Keratinocyte (primary cell): ENCODE data around the gene ETNK1.
"Not testable (repeated sequence)": the region's sequence is repeated elsewhere in the genome, so short reads cannot be mapped to it uniquely, and the experiment has no call there.

Experiments used
- EZH2 ChIP-seq: IDR thresholded peaks from one replicate; pipeline ENCODE4 v1.6.1; 2012; ENCODE audit warnings: inconsistent platforms, mild to moderate bottlenecking, low read length, moderate library complexity
- TF ChIP-seq, protein P1 (sequence below), 3 experiments: IDR thresholded peaks in 1 of 3; conservative IDR thresholded peaks in 1 of 3; optimal IDR thresholded peaks in 1 of 3; 2 replicates in 2 of 3; 3 replicates in 1 of 3; pipeline versions ENCODE3 to v1.5.1; 2011; ENCODE audit warnings: low read length in 3 of 3, mild to moderate bottlenecking in 3 of 3, moderate library complexity in 2 of 3, control low read depth in 1 of 3, inconsistent platforms in 1 of 3; ENCODE audit not compliant: insufficient read depth in 2 of 3; ENCODE audit errors: extremely low read depth in 1 of 3

DNA sequence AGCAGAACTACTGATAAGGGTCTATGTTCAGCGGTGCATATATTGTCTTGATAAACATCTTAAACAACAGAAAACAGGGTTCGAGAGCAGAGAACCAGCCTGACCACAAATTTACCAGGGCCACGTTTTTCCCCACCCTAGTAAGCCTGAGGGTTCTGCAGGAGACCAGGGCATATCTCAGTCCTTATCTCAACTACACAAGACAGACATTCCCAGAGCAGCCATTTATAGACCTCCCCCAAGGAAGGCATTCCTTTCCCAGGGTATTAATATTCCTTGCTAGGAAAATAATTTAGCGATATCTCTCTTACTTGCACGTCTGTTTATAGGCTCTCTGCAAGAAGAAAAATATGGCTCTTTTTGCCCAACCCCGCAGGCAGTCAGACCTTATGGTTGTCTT is 12.1 kb upstream of the ETNK1 start:
- TF ChIP-seq, protein P1, sequence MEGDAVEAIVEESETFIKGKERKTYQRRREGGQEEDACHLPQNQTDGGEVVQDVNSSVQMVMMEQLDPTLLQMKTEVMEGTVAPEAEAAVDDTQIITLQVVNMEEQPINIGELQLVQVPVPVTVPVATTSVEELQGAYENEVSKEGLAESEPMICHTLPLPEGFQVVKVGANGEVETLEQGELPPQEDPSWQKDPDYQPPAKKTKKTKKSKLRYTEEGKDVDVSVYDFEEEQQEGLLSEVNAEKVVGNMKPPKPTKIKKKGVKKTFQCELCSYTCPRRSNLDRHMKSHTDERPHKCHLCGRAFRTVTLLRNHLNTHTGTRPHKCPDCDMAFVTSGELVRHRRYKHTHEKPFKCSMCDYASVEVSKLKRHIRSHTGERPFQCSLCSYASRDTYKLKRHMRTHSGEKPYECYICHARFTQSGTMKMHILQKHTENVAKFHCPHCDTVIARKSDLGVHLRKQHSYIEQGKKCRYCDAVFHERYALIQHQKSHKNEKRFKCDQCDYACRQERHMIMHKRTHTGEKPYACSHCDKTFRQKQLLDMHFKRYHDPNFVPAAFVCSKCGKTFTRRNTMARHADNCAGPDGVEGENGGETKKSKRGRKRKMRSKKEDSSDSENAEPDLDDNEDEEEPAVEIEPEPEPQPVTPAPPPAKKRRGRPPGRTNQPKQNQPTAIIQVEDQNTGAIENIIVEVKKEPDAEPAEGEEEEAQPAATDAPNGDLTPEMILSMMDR (optimal IDR thresholded peaks at IDR 0.05 in 1 of 3, IDR thresholded peaks at IDR 0.05 in 1 of 3, conservative IDR thresholded peaks at IDR 0.05 in 1 of 3; ENCODE audit: extremely low read depth in 1 of 3, insufficient read depth in 2 of 3, low read length in 3 of 3): not testable (repeated sequence)
- not testable (repeated sequence) for TF ChIP-seq EZH2
